ENCODE measurements around the gene CKM. TPM values are rescaled to one million over a fixed set of nuclear protein-coding genes. Genes with fewer than 3 reads are reported as not detected.
"Not testable (repeated sequence)": the region's sequence is repeated elsewhere in the genome, so short reads cannot be mapped to it uniquely, and the experiment has no call there.

CKM gene
- total RNA-seq, 1 donor from 2014 or later, result 2,391 TPM

DNA sequence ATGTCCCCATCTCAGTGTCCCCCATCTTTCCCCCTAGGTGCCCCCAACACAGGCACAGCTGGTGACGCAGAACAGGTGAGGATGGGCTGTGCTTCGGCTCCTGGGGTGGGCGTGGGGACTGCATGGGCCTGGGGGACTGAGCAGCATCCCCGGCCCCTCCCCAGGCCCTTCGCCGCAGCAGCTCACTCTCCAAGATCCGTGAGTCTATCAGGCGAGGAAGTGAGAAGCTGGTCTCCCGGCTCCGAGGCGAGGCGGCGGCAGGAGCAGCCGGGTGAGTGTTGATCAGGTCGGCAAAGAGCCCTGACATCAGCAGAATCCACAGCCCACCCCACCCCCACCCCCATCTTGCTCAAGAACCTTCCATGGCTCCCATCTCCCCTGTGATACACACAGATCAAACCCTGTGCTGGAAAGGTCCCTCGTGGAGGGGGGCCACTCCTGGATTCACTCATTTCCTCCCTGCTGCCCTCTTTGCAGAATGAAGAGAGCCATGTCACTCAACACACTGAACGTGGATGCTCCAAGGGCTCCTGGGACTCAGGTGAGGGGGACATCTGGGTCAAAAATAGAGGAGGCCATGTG is 27.9 kb upstream of the CKM start:
- no peak for DNase-seq (ENCODE audit: low spot score)
- intact Hi-C loops (cut with DNase I), result no loop called here

DNA sequence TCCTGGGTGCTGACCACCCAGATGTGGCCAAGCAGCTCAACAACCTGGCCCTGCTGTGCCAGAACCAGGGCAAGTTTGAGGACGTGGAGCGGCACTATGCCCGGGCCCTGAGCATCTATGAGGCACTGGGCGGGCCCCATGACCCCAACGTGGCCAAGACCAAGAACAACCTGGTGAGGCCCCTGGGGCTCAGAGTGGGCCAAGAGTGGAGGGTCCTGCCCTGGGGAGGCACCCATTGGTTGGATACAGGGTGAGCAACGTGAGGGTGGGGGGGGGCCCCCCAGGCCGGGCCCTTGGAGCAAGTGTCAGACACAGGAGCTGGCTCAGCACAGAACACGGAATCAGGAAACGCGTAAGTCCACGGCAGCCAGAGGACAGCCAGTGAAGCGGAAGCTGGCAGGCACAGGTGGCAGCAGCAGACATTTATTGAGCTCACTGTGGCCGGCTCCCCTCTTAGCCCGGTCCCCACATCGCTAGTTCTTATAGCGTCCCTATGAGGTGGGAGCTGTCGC is 26.8 kb upstream of the CKM start:
- intact Hi-C loops (cut with DNase I), result loop anchor here (10.0 kb wide), 1 partner anchor 155 kb away; no protein-coding TSS in a partner anchor
- no peak for DNase-seq (ENCODE audit: low spot score)

DNA sequence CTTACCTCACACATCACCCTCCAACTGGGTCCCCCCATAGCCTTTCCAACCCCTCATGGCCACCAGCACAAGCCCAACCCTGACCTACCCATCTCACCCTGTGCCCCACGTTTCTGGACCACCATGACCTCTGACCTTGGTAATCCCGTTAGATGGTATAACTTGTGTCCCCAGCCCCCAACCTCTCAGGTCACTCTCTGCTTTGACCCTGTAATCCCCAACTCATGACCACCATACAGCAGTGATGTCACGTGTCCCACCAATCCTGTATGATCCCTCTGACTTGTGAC is 26.4 kb upstream of the CKM start:
- intact Hi-C loops (cut with DNase I), result loop anchor here (10.0 kb wide), 1 partner anchor 154 kb away; no protein-coding TSS in a partner anchor
- DNase-seq (ENCODE audit: low spot score), result no peak

DNA sequence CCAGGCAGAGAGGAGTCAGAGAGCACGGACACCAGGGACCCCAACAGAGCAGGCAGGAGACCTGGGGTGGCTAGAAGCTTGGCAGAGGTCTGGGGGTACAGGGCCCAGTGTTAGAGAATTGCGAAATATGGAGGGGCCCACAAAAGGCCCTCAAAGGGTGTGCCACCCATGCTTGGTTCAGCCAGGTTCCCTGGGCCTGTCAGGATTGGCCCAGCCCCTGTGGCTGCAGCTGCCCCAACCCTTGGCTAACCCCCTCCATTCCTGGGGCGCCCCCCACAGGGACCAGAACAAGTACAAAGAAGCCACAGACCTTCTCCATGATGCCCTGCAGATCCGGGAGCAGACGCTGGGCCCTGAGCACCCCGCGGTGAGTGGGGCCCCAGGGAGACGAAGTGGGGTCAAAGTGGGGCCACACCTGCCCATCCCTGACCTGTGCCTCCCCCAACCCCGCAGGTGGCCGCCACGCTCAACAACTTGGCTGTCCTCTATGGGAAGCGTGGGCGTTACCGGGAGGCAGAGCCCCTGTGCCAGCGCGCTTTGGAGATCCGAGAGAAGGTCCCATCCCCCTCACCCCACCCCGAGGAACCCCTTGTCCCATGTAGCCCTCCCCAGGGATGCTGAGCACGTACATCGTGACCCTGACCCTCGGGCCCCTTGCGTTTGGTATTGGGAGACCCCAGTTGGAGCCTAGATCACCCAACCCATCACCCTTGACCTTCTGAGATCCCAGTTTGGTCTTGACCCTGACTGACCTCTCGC is 25.9 kb upstream of the CKM start:
- no peak for DNase-seq (ENCODE audit: low spot score)
- intact Hi-C loops (cut with DNase I), result loop anchor here (10.0 kb wide), 1 partner anchor 154 kb away; no protein-coding TSS in a partner anchor

DNA sequence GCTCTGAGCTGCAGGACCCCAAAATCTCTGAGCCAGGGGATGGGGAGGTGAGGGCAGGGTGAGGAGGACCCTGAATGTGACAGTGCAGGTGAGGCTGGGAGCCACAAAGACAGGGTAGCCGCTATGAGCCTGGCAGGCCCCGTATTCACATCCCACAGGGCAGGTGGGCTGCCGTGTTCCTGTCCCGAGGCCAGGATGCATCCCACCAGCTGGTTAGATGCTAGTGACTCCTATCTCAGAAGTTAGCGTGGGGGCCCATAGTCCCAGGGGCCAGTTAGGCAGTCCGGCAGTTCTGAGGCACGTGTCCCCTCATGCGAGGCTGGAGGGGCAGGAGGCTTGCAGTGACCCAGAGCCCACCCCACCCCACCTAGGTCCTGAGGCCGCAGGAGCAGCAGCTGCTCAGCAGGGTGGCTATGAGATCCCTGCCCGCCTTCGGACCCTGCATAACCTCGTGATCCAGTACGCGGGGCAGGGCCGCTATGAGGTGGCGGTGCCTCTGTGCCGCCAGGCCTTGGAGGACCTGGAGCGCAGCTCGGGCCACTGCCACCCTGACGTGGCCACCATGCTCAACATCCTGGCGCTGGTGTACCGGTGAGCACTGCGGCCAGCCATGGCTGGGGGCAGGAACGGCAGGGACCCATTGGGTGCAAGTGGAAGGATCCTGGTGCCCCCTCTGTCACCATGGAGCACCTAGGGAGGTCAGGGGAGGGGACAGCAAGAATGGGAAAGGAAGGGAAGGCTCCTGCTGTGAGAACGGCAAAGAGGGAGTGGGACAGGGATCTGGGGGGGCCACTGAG is 25.1 kb upstream of the CKM start:
- intact Hi-C loops (cut with DNase I), result loop anchor here (10.0 kb wide), 1 partner anchor 153 kb away; no protein-coding TSS in a partner anchor
- no peak for DNase-seq (ENCODE audit: low spot score)

DNA sequence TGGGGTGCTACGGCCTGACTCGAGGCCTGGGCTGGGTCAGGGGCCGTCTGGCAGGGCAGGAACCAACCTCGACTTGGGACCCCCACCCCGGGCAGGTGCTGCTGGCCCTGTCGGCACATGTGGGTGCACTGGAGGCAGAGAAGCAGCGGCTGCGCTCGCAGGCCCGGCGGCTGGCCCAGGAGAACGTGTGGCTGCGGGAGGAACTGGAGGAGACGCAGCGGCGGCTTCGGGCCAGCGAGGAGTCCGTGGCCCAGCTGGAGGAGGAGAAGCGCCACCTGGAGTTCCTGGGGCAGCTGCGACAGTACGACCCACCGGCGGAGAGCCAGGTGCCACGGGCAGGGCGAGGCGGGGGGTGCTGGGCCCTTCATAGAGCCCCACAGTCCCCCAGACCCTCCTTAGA is 23.8 kb upstream of the CKM start:
- intact Hi-C loops (cut with DNase I), result loop anchor here (10.0 kb wide), 1 partner anchor 152 kb away; no protein-coding TSS in a partner anchor
- no peak for DNase-seq (ENCODE audit: low spot score)

DNA sequence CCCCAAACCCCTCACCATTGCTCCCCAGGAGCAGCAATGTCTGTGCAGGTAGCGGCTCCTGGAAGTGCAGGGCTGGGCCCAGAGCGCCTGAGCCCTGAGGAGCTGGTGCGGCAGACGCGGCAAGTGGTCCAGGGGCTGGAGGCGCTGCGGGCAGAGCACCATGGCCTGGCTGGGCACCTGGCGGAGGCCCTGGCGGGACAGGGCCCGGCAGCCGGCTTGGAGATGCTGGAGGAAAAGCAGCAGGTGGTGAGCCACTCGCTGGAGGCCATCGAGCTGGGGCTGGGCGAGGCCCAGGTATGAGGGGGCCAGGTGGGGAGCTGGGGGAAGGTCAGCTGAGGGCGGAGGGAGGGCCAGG is 22.8 kb upstream of the CKM start:
- intact Hi-C loops (cut with DNase I), result loop anchor here (10.0 kb wide), 1 partner anchor 151 kb away; no protein-coding TSS in a partner anchor
- no peak for DNase-seq (ENCODE audit: low spot score)

DNA sequence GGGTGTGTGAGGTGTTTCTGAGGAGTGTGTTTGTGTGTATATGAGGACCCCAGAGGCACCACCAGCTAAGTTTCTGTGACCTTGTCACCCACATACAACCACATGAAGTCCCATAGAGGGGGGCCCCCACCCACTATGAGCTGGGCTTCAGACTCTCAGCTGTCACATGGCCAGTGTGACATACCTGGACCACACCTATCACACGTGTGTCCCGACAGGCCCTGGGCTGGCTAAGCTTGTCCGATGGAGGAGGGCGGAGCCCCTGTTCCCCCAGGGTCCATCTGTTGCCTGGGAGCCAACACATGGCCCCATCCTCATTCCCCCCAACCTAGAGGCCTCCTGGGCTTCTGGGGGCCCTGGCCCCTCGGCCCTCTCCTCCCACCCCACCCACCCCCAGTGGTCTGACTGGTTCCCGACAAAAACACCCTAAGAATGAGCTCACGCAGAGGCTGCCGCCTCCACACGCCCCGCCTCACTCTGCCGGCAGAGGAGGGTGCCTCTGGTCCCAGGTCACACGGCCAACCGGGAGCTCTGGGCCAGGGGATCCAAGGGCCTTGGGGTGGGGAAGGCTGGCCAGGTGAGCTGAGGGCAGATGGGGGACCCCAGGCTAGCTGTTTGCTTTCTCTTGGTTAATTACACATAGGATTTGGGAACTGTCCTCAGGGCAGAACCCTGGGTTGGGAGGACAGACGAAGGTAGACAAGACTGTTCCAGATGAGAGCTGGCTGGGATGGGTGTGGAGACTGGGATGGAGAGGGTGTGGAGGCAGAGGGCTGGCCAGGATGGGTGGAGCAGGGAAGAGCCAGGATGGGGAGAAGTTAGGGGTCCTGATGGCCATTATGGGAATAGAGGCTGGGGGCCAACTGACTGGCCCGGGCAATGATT is 22.2 kb upstream of the CKM start:
- no peak for DNase-seq (ENCODE audit: low spot score)
- intact Hi-C loops (cut with DNase I), result loop anchor here (10.0 kb wide), 1 partner anchor 150 kb away; no protein-coding TSS in a partner anchor

DNA sequence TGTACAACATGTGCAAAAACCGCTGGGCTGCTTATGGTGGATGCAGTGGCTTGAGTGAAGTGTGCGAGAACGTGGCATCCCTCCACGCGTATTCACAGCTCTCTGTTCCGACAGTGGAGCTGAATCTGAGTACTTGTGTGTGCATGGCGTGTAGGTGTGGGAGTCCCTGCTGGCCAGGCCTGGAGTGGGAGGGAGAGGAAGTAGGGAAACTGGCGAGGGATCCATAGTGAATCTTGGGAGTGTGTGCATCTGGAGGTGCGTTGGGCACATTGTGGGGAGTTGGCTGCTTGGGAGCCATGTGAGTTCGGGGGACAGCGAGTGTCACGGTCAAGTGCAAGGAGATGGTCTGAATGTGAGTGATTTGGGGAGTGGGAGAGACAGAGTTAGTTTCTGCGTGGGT is 20.2 kb upstream of the CKM start:
- DNase-seq (ENCODE audit: low spot score), result no peak
- intact Hi-C loops (cut with DNase I), result loop anchor here (10.0 kb wide), 1 partner anchor 148 kb away; no protein-coding TSS in a partner anchor

DNA sequence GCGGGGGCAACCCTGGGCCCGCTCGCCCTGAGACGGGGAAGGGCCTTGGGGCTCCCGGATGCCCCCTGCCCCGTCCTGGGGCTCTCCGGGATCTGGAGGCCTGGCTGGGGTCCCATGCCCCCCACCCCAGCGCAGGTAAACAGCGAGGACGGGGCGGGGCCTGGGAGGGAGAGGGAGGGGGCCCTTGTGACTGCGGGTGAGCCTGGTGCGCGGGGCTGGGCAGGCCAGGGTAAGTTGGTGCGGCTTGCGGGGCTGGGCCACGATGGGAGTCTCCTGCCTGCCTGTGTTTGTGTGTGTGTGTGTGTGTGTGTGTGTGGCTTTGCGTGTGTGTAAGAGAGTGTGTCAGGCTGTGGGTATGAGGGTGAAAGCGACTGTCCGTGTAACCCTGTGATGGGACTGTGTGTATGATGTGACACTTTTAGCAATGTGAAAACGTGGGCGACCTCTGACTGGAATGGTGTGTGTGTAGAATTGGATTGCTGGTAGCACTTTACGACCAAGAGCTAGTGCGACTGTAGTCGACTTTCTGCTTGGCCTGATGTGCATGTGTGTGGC is 18.3 kb upstream of the CKM start:
- DNase-seq (ENCODE audit: low spot score), result no peak
- intact Hi-C loops (cut with DNase I), result loop anchor here (10.0 kb wide), 1 partner anchor 146 kb away; no protein-coding TSS in a partner anchor

DNA sequence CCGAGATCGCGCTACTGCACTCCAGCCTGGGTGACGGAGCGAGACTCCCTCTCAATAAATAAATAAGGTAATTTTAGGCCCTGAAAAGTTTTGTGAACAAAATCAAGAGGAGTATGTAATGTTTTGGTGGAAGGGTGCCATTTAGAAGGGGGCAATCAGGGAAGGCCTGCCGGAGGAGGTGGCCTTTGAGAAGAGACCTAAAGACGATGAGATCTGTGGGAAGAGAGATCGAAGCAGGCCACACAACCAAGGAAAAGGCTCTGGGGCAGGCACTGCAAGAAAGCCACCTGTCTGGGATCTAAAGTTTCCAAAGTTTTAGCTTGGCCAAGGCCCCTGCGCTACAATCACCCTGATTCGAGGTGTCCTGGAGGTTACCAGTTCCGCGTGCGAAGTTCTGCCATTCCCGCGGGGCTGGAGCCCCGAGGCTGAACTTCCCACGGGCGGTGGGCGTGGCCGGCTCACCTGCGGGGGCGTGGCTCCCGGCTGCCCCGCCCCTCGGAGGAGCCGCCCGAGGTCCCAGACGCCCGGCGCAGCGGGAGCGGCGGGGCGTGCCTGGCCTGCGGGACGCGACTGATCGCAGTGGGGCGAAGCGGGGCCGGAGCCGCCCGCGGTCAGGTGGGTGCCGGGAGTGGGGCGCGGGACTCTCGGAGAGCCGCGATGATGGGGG is 17.7 kb upstream of the CKM start, which contains the start of gene KLC3:
TSS of gene KLC3 (plus strand) at position 519 of the 667 bp plus-strand sequence. CDS start 4,792 bp downstream, outside the sequence.
- DNase-seq (ENCODE audit: low spot score), result no peak
- intact Hi-C loops (cut with DNase I), result loop anchor here (10.0 kb wide), 1 partner anchor 146 kb away; no protein-coding TSS in a partner anchor

DNA sequence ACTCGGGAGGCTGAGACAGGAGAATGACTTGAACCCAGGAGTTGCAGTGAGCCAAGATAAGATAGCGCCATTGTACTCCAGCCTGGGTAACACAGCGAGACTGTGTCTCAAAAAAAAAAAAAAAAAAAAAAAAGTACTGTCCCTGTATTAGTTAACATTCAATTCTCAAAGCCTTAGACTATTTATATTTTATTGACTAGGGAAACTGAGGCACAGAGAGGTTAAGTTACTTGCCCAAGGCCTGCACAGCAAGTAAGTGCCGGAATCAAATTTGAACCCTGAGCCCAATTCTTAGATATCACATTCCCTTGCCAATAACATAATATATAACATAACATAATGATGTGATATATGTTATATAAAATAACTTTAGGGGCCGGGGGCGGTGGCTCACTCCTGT is 17.0 kb upstream of the CKM start:
- intact Hi-C loops (cut with DNase I), result loop anchor here (5.0 to 10.0 kb wide), 2 partner anchors 145 to 437 kb away; no protein-coding TSS in a partner anchor
- DNase-seq (ENCODE audit: low spot score), result no peak

DNA sequence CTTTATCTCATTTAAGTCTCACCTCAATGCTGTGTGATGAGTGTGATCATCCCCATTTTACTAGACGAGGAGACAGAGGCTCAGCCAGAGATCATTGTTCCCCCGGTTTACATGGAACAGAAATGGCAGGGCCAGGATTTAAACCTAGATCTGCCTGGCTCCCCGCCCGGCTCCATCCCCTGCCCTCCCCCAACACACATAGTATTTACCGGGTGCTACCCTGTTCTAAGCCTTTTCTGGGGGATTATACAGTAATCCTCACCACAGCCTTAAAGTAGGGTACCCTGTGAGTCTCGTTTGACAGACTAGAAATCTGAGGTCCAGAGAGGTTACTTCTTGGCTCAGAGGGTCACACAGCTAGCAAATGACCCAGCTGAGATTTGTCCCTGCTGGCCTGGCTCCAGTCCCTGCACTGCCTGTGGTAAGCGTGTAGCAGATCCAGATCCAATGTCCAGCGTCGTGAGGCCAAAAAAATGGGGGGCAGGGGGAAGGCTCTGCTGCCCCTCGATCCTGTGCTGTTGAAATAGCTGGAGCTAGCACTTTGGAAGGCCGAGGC is 14.1 kb upstream of the CKM start:
- no peak for DNase-seq (ENCODE audit: low spot score)
- intact Hi-C loops (cut with DNase I), result loop anchor here (5.0 kb wide), 1 partner anchor 434 kb away; no protein-coding TSS in a partner anchor

DNA sequence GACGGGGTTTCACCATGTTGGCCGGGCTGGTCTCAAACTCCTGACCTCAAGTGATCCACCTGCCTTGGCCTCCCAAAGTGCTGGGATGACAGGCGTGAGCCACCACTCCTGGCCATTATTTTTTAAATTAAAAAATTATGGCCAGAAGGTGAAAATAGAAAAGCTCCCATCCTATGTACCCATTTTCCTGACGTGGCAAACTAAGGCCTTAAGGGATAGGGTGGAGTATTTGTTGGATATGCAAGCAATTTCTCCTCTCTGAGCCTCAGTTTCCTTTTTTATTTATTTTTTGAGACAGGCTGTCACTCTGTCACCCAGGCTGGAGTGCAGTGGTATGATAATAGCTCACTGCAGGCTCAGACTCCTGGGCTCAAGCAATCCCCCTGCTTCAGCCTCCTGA is 12.2 kb upstream of the CKM start:
- intact Hi-C loops (cut with DNase I), result loop anchor here (5.0 kb wide), 1 partner anchor 433 kb away; no protein-coding TSS in a partner anchor

DNA sequence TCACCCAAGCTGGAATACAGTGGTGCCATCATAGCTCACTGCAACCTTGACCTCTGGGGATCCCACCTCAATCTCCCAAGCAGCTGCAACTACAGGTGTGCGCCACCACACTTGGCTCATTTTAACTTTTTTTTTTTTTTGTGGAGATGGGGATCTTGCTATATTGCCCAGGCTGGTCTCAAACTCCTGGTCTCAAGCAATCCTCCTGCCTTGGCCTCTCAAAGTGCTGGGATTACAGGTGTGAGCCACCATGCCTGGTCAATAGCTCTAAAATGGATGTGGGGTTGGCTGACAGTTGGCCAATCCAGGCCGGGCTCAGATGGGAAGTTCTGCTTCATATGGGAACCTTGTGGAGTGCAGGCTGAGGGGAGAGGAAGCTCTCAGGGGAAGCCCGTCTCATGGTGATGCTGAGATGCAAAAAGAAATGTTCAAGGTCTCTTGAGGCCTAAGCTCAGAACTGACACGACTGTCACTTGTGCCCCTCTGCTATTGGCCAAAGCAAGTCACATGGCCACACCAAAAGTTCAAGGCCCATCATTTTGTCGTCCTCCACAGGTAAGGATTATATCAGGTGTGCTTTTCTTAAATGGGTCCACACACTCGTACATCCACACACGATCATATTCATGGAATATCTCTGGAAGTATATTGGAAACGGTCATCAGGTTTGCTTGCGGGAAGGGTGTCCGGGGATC is 11.1 kb upstream of the CKM start:
- intact Hi-C loops (cut with DNase I), result no loop called here
- no peak for DNase-seq (ENCODE audit: low spot score)

More for the DNA sequence above, 12.2 kb upstream of the CKM start:
- DNase-seq (ENCODE audit: low spot score), result not testable (repeated sequence)

DNA sequence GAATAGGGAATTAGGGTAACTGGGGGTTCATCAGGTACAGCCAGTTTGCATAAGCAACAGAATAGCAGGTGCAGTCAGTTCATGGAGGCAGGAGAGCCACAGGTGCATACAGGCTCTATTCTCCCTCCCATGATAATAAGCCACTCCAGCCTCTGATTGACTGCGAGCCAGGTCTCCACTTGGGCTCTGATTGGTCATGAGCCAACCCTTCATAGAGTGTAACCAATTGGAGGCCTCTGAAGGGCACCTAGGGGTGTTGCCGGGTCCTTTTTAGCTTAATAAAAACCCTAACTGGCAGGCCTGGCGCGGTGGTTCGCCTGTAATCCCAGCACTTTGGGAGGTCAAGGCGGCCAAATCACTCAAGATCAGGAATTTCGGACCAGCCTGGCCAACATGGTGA is 8.7 kb upstream of the CKM start:
- intact Hi-C loops (cut with DNase I), result no loop called here
- DNase-seq (ENCODE audit: low spot score), result no peak

Data from cardiac septum (tissue), 1 donor.